Measurements from ENCODE around the gene TBX3. TPM values are rescaled to one million over a fixed set of nuclear protein-coding genes. Genes with fewer than 3 reads are reported as not detected.

The TBX3 gene
- total RNA-seq, 6 experiments from 2014 or later: 15.6 to 44.0 (median 27.8) TPM

- DNase-seq (no peak), ATAC-seq (no peak)
- no peaks in the 10 kb centered on the region for H3K27me3 ChIP-seq
- peaks cover 0 to 9% (median 0%) of the 10 kb centered on the region in 4 donors for H3K4me1 ChIP-seq
- H3K36me3 ChIP-seq: no peaks in the 10 kb centered on the region
- no peak overlapping the region for H3K4me3 ChIP-seq
- intact Hi-C loops (cut with DNase I): no loop called here
- H3K27ac ChIP-seq: no peak overlapping the region
- TF ChIP-seq CTCF (IDR thresholded peaks at IDR 0.05): no peak
- TF ChIP-seq POLR2A (IDR thresholded peaks at IDR 0.05): no peak
- H3K9me3 ChIP-seq: no peaks in the 10 kb centered on the region
Measured at GRCh38 chr12:114659084-114659483, 24.9 kb downstream of the TBX3 start.

GRCh38 chr12:114658002-114658441, 26.0 kb downstream of the TBX3 start:
- intact Hi-C loops (cut with DNase I): no loop called here

GRCh38 chr12:114657597-114657920, 26.4 kb downstream of the TBX3 start:
- Histone ChIP-seq H3K36me3 (no peaks in the 10 kb centered on the region), H3K27ac (no peak overlapping the region), H3K4me1 (peaks cover 0 to 9% (median 0%) of the 10 kb centered on the region in 4 donors), H3K4me3 (no peak overlapping the region), H3K9me3 (no peaks in the 10 kb centered on the region), H3K27me3 (no peaks in the 10 kb centered on the region)
- DNase-seq: no peak
- no peak for ATAC-seq
- no peak for TF ChIP-seq POLR2A (IDR thresholded peaks at IDR 0.05)
- TF ChIP-seq CTCF (IDR thresholded peaks at IDR 0.05): no peak
- intact Hi-C loops (cut with DNase I): no loop called here
- 100% methylated on average over 1 of the region's 6 CpGs for WGBS (ENCODE audit: insufficient coverage, low coverage, low lambda C conversion rate, missing lambda C conversion rate)

More at GRCh38 chr12:114658002-114658441, 26.0 kb downstream of the TBX3 start:
- no peak overlapping the region for H3K4me3 ChIP-seq
- H3K27me3 ChIP-seq: no peaks in the 10 kb centered on the region
- no peaks in the 10 kb centered on the region for H3K36me3 ChIP-seq
- ATAC-seq (no peak), DNase-seq (no peak)
- no peak for TF ChIP-seq POLR2A (IDR thresholded peaks at IDR 0.05)
- TF ChIP-seq CTCF (IDR thresholded peaks at IDR 0.05): no peak
- no peak overlapping the region for H3K27ac ChIP-seq
- no peaks in the 10 kb centered on the region for H3K9me3 ChIP-seq
- peaks cover 0 to 9% (median 0%) of the 10 kb centered on the region in 4 donors for H3K4me1 ChIP-seq
- 77% methylated on average over 1 of the region's 1 CpG for WGBS (ENCODE audit: insufficient coverage, low coverage, low lambda C conversion rate, missing lambda C conversion rate)

GRCh38 chr12:114656906-114657596, 26.9 kb downstream of the TBX3 start:
- no peaks in the 10 kb centered on the region for H3K27me3 ChIP-seq
- DNase-seq: no peak
- no peak overlapping the region for H3K27ac ChIP-seq
- intact Hi-C loops (cut with DNase I): no loop called here
- H3K4me1 ChIP-seq: peaks cover 0 to 9% (median 0%) of the 10 kb centered on the region in 4 donors
- H3K4me3 ChIP-seq: no peak overlapping the region
- H3K9me3 ChIP-seq: no peaks in the 10 kb centered on the region
- peak in 3 of 4 donors; percentile 77 to 86 (median 86) for ATAC-seq
- WGBS (ENCODE audit: insufficient coverage, low coverage, low lambda C conversion rate, missing lambda C conversion rate): 56% methylated on average over 7 of the region's 8 CpGs
- TF ChIP-seq CTCF (IDR thresholded peaks at IDR 0.05) (no peak), POLR2A (IDR thresholded peaks at IDR 0.05) (no peak)
- H3K36me3 ChIP-seq: no peaks in the 10 kb centered on the region

Measured in right lobe of liver (tissue), 6 donors.